HepG2 (cell line): ENCODE results near the gene TAF1C. TPM values are rescaled to one million over a fixed set of nuclear protein-coding genes. Genes with fewer than 3 reads are reported as not detected.

Source experiments
- ATAC-seq: fragments of 200-7000 bp; cut with Tn5 transposase; 3 replicates; pipeline ENCODE4 v1.9.1; 2020; ENCODE audit warnings: mild to moderate bottlenecking, moderate library complexity
- BruUV-seq: library from RNA; stranded (reverse); fragments of 400-500 nt; replicated peaks from 2 replicates; lab custom pipeline; 2021; lab: Mats Ljungman, UMichigan
- CTCF ChIA-PET: fragments of 300-600 bp; formaldehyde crosslinking; extraction: SDS; loops from one replicate; lab custom pipeline; 2021; ENCODE audit warnings: low total read pairs, inconsistent platforms, low intra/inter-chr PET ratio; lab: Yijun Ruan, JAX
- POLR2A ChIA-PET: fragments of 350-600 bp; sonication (Branson Sonifier 250); formaldehyde crosslinking; loops from one replicate; lab custom pipeline; 2020; ENCODE audit warnings: antibody characterized with exemption, inconsistent platforms; lab: Yijun Ruan, JAX
- DNase-seq: peaks from one replicate; pipeline ENCODE4 v3.0.0-alpha.2; 2015; ENCODE audit warnings: low spot score
- FAIRE-seq: peaks from 3 replicates; lab custom pipeline; 2011; peaks lifted over from hg19 to GRCh38; lab: Jason Lieb, UNC
- H2AFZ ChIP-seq: one replicate; pipeline ENCODE4 v1.6.1; 2011; ENCODE audit warnings: low read length, inconsistent platforms
- H3K27ac ChIP-seq: fragments of 300-600 bp; 3 replicates; pipeline ENCODE4 v1.8.0; 2011; ENCODE audit warnings: mixed run types, mild to moderate bottlenecking, mixed read lengths, low read length, inconsistent platforms; ENCODE audit not compliant: insufficient read depth; ENCODE audit errors: extremely low read length
- H3K27me3 ChIP-seq, 2 experiments: fragments of 200-600 bp in 1 of 2; 2 replicates in 1 of 2; 3 replicates in 1 of 2; pipeline versions ENCODE4 v1.6.0 to v1.8.0; 2011; ENCODE audit warnings: low read length in 2 of 2, mild to moderate bottlenecking in 2 of 2, moderate library complexity in 2 of 2, inconsistent platforms in 1 of 2; ENCODE audit not compliant: insufficient read depth in 2 of 2, control insufficient read depth in 1 of 2
- H3K36me3 ChIP-seq, 2 experiments: fragments of 200-600 bp in 1 of 2; replicated peaks in 1 of 2; 2 replicates in 1 of 2; 3 replicates in 1 of 2; pipeline versions ENCODE4 v1.5.1 to v1.8.0; 2011; ENCODE audit warnings: low read length in 2 of 2, inconsistent platforms in 1 of 2; ENCODE audit not compliant: insufficient read depth in 2 of 2, control insufficient read depth in 1 of 2
- H3K4me1 ChIP-seq: 2 replicates; pipeline ENCODE4 v1.5.1; 2012; ENCODE audit warnings: low read length, inconsistent platforms; ENCODE audit not compliant: insufficient read depth
- H3K4me2 ChIP-seq: 2 replicates; pipeline ENCODE4 v1.6.0; 2011; ENCODE audit warnings: low read depth, low read length, inconsistent platforms
- H3K4me3 ChIP-seq, 3 experiments: fragments of 200-600 bp in 1 of 3; sonication (generic), shearing (Covaris generic) in 1 of 3; replicated peaks in 1 of 3; 2 replicates each; pipeline ENCODE4 v1.5.1; 2011 to 2016; ENCODE audit warnings: low read length in 3 of 3, inconsistent platforms in 2 of 3, low read depth in 2 of 3, mild to moderate bottlenecking in 2 of 3, control low read depth in 1 of 3, mixed read lengths in 1 of 3; ENCODE audit not compliant: insufficient read depth in 1 of 3
- H3K79me2 ChIP-seq: one replicate; pipeline ENCODE4 v1.6.1; 2011; ENCODE audit warnings: low read length, inconsistent platforms; ENCODE audit not compliant: insufficient read depth
- H3K9ac ChIP-seq: 2 replicates; pipeline ENCODE4 v1.6.0; 2011; ENCODE audit warnings: mild to moderate bottlenecking, low read depth, low read length, inconsistent platforms; ENCODE audit not compliant: insufficient read depth
- H3K9me3 ChIP-seq: 2 replicates; pipeline ENCODE4 v1.5.1; 2012; ENCODE audit warnings: mild to moderate bottlenecking, low read length
- H4K20me1 ChIP-seq: 2 replicates; pipeline ENCODE4 v1.6.0; 2011; ENCODE audit warnings: inconsistent platforms, mild to moderate bottlenecking, low read length, moderate library complexity; ENCODE audit not compliant: insufficient read depth
- ELK4 ChIP-seq: sonication (generic); formaldehyde crosslinking; IDR thresholded peaks from 2 replicates; pipeline ENCODE4 v1.9.0; 2021; ENCODE audit warnings: missing genetic modification reagents, borderline replicate concordance
- FOXA3 ChIP-seq: IDR thresholded peaks from 2 replicates; pipeline ENCODE4 v1.6.1; 2016; ENCODE audit warnings: missing genetic modification reagents, missing compliant biosample characterization
- FOXK1 ChIP-seq: sonication (generic); formaldehyde crosslinking; IDR thresholded peaks from 2 replicates; pipeline ENCODE4 v1.4.0; 2020; ENCODE audit warnings: low read depth, missing genetic modification reagents, borderline replicate concordance
- MIXL1 ChIP-seq: IDR thresholded peaks from 2 replicates; pipeline ENCODE4 v1.6.1; 2016
- SALL1 ChIP-seq: sonication (generic); formaldehyde crosslinking; IDR thresholded peaks from 2 replicates; pipeline ENCODE4 v1.8.0; 2022; ENCODE audit warnings: mild to moderate bottlenecking, missing genetic modification reagents
- SMAD9 ChIP-seq: sonication (generic); formaldehyde crosslinking; IDR thresholded peaks from 2 replicates; pipeline ENCODE4 v1.5.1; 2020; ENCODE audit warnings: mild to moderate bottlenecking, missing genetic modification reagents
- TFAP4 ChIP-seq: sonication (generic); IDR thresholded peaks from 2 replicates; pipeline ENCODE4 v1.6.1; 2016; ENCODE audit warnings: low read depth, borderline replicate concordance
- TIGD3 ChIP-seq: sonication (generic); formaldehyde crosslinking; IDR thresholded peaks from 2 replicates; pipeline ENCODE4 v1.5.1; 2020; ENCODE audit warnings: mild to moderate bottlenecking, missing genetic modification reagents, borderline replicate concordance
- ZFP36 ChIP-seq: fragments of 150-350 bp; IDR thresholded peaks from 2 replicates; pipeline ENCODE4 v1.6.1; 2018; ENCODE audit warnings: borderline replicate concordance, low read length, low read depth; ENCODE audit not compliant: partially characterized antibody
- ZFX ChIP-seq: sonication (generic); formaldehyde crosslinking; IDR thresholded peaks from 2 replicates; pipeline ENCODE4 v1.4.0; 2020; ENCODE audit warnings: mild to moderate bottlenecking, low read depth, missing genetic modification reagents, moderate library complexity
- ZNF275 ChIP-seq: sonication (generic); formaldehyde crosslinking; IDR thresholded peaks from 2 replicates; pipeline ENCODE4 v1.8.0; 2022; ENCODE audit warnings: missing genetic modification reagents, mild to moderate bottlenecking, inconsistent platforms, borderline replicate concordance
- ZNF441 ChIP-seq: sonication (generic); formaldehyde crosslinking; IDR thresholded peaks from 2 replicates; pipeline ENCODE4 v1.7.0; 2021; ENCODE audit warnings: missing genetic modification reagents, borderline replicate concordance
- ZNF468 ChIP-seq: sonication (generic); formaldehyde crosslinking; IDR thresholded peaks from 2 replicates; pipeline ENCODE4 v1.8.0; 2022; ENCODE audit warnings: mild to moderate bottlenecking, moderate library complexity, missing genetic modification reagents
- ZNF549 ChIP-seq: sonication (generic); formaldehyde crosslinking; IDR thresholded peaks from 2 replicates; pipeline ENCODE4 v1.5.0; 2020; ENCODE audit warnings: missing genetic modification reagents
- ZNF557 ChIP-seq: sonication (generic); formaldehyde crosslinking; IDR thresholded peaks from 2 replicates; pipeline ENCODE4 v1.4.0; 2020; ENCODE audit warnings: missing genetic modification reagents
- ZNF678 ChIP-seq: sonication (generic); formaldehyde crosslinking; IDR thresholded peaks from 2 replicates; pipeline ENCODE4 v1.4.0; 2020; ENCODE audit warnings: mild to moderate bottlenecking, missing genetic modification reagents
- WGBS: methylation state at CpG from one replicate; pipeline ENCODE4 v1.1.6; 2017; ENCODE audit warnings: low lambda C conversion rate; 5-methylcytosine and 5-hydroxymethylcytosine counted together
- in situ Hi-C: cut with HindIII; loops from 2 replicates; pipeline ENCODE4 v1.10.0; 2017; ENCODE audit warnings: low pct_unique_long_range_greater_than_20kb; ENCODE audit not compliant: extremely low pct_ligation_motif_present
- intact Hi-C: fragments of 100-400 bp; cut with micrococcal nuclease; formaldehyde crosslinking; loops from one replicate; pipeline ENCODE4 v1.10.0; 2022; ENCODE audit not compliant: unreplicated experiment
- polyA plus RNA-seq, 8 experiments: library from polyadenylated mRNA; depleted of rRNA in 3 of 8; stranded (reverse) in 7 of 8; unstranded in 1 of 8; fragments of >200 nt; fragmentation: Illumina TruSeq in 4 of 8; extraction: Trizol in 4 of 8; gene quantifications; 2 replicates each; pipeline versions ENCODE4 v1.2.1 to v1.2.3, GENCODE V29; 2011 to 2016; ENCODE audit warnings: low read depth in 4 of 8, missing spikeins in 1 of 8, mixed read lengths in 1 of 8; ENCODE audit not compliant: insufficient read depth in 1 of 8
- total RNA-seq, 5 experiments: library from RNA; depleted of rRNA; stranded (reverse); fragments of >200 nt; fragmentation: Illumina TruSeq; extraction: Trizol; gene quantifications; 2 replicates each; pipeline ENCODE4 v1.2.3, GENCODE V29; 2016; ENCODE audit warnings: low read depth in 1 of 5

TAF1C gene
- total and polyA plus RNA-seq, 2 of the 13 experiments (the other 11 are each of a cell fraction or from before 2014, with no cell fraction given) = 15.6 to 20.8 TPM

- ChIA-PET CTCF (no interaction called here), POLR2A (no interaction called here)
- no peaks in the 10 kb centered on the region for H4K20me1 ChIP-seq
- no peak overlapping the region for H3K4me3 ChIP-seq
- DNase-seq = no peak
- in situ Hi-C loops = no loop called here
- no TSS peak for BruUV-seq
- H3K4me1 ChIP-seq = no peaks in the 10 kb centered on the region
- H3K36me3 ChIP-seq = no peaks in the 10 kb centered on the region
- FAIRE-seq = no peak
- H3K79me2 ChIP-seq = no peaks in the 10 kb centered on the region
- H3K4me2 ChIP-seq = no peak overlapping the region
- H3K27me3 ChIP-seq = peaks cover 0 to 86% of the 10 kb centered on the region in 2 experiments; a peak in 4 of 5 replicates
- intact Hi-C loops = no loop called here
- no peak overlapping the region for H3K27ac ChIP-seq
- no peak overlapping the region for H2AFZ ChIP-seq
- H3K9ac ChIP-seq = no peak overlapping the region
- no peaks in the 10 kb centered on the region for H3K9me3 ChIP-seq
- ATAC-seq = no peak
- TF ChIP-seq ZFX (CRISPR knock-in tag) = no peak
- TF ChIP-seq FOXK1 = no peak
- TF ChIP-seq ZNF557 = no peak
- no peak for TF ChIP-seq FOXA3
- TF ChIP-seq ZNF441 (CRISPR knock-in tag) = no peak
- no peak for TF ChIP-seq SMAD9 (CRISPR knock-in tag)
- no peak for TF ChIP-seq ZNF549 (CRISPR knock-in tag)
- TF ChIP-seq ZNF275 = no peak
- no peak for TF ChIP-seq SALL1 (CRISPR knock-in tag)
- TF ChIP-seq ZNF468 = no peak
- TF ChIP-seq ELK4 (CRISPR knock-in tag) = no peak
- no peak for TF ChIP-seq ZFP36
- TF ChIP-seq ZNF678 (CRISPR knock-in tag) = no peak
- TF ChIP-seq TFAP4 = no peak
- no peak for TF ChIP-seq TIGD3 (CRISPR knock-in tag)
- no peak for TF ChIP-seq MIXL1 (CRISPR knock-in tag)
- 22% methylated on average over 21 of the region's 21 CpGs for WGBS
Measured at GRCh38 chr16:84234321-84235241, 47.7 kb upstream of the TAF1C start.
